Measurements from ENCODE around the gene SEMA3F. TPM values are rescaled to one million over a fixed set of nuclear protein-coding genes. Genes with fewer than 3 reads are reported as not detected.

The SEMA3F gene
- total and polyA plus RNA-seq, 2 experiments from 2014 or later, result 13.9 to 15.5 TPM

- Histone ChIP-seq H3K4me3 (no peak overlapping the region), H3K36me3 (replicated peaks; ENCODE audit: insufficient read depth, low read depth) (no peaks in the 10 kb centered on the region), H2AFZ (no peak overlapping the region), H3K79me2 (peaks cover 2% of the 10 kb centered on the region), H3K9me2 (replicated peaks; ENCODE audit: insufficient read depth) (no peaks in the 10 kb centered on the region), H3K9me3 (ENCODE audit: low read depth) (no peaks in the 10 kb centered on the region), H3K4me2 (no peak overlapping the region), H4K20me1 (ENCODE audit: insufficient read depth, poor library complexity, severe bottlenecking) (peaks cover 17% of the 10 kb centered on the region), H3K27me3 (peaks cover under 1% of the 10 kb centered on the region), H3K4me1 (ENCODE audit: insufficient read depth) (peaks cover 9% of the 10 kb centered on the region), H3K27ac (no peak overlapping the region)
- 77% methylated on average over 18 of the region's 21 CpGs for WGBS (ENCODE audit: low lambda C conversion rate, missing lambda C conversion rate)
- TF ChIP-seq EZH2 (IDR thresholded peaks at IDR 0.05; ENCODE audit: borderline replicate concordance), result no peak
- no peak for TF ChIP-seq EZH2phosphoT487 (IDR thresholded peaks at IDR 0.05; ENCODE audit: low read depth, severe bottlenecking, unreplicated experiment)
- no peak for TF ChIP-seq CTCF (IDR thresholded peaks at IDR 0.05; ENCODE audit: poor library complexity)
- DNase-seq (ENCODE audit: low spot score), result peak; percentile 48
Observed at GRCh38 chr3:50171540-50172301, 16.6 kb downstream of the SEMA3F start.

GRCh38 chr3:50172626-50173220 is 17.6 kb downstream of the SEMA3F start:
- Histone ChIP-seq H3K79me2 (peaks cover under 1% of the 10 kb centered on the region), H3K27ac (no peak overlapping the region), H4K20me1 (ENCODE audit: insufficient read depth, poor library complexity, severe bottlenecking) (peaks cover 8% of the 10 kb centered on the region), H3K9me3 (ENCODE audit: low read depth) (no peaks in the 10 kb centered on the region), H3K9me2 (replicated peaks; ENCODE audit: insufficient read depth) (no peaks in the 10 kb centered on the region), H3K4me1 (ENCODE audit: insufficient read depth) (no peaks in the 10 kb centered on the region), H3K4me3 (no peak overlapping the region), H3K4me2 (no peak overlapping the region), H2AFZ (no peak overlapping the region), H3K36me3 (replicated peaks; ENCODE audit: insufficient read depth, low read depth) (no peaks in the 10 kb centered on the region), H3K27me3 (peaks cover 4% of the 10 kb centered on the region)
- TF ChIP-seq EZH2phosphoT487 (IDR thresholded peaks at IDR 0.05; ENCODE audit: low read depth, severe bottlenecking, unreplicated experiment) (no peak), EZH2 (IDR thresholded peaks at IDR 0.05; ENCODE audit: borderline replicate concordance) (no peak), CTCF (IDR thresholded peaks at IDR 0.05; ENCODE audit: poor library complexity) (no peak)
- DNase-seq (ENCODE audit: low spot score), result no peak
- 82% methylated on average over 8 of the region's 8 CpGs for WGBS (ENCODE audit: low lambda C conversion rate, missing lambda C conversion rate)

- 94% methylated on average over 28 of the region's 29 CpGs for WGBS (ENCODE audit: low lambda C conversion rate, missing lambda C conversion rate)
Observed at GRCh38 chr3:50173685-50174516, 18.8 kb downstream of the SEMA3F start.

More at GRCh38 chr3:50173685-50174516, 18.8 kb downstream of the SEMA3F start:
- Histone ChIP-seq H4K20me1 (ENCODE audit: insufficient read depth, poor library complexity, severe bottlenecking) (peaks cover 3% of the 10 kb centered on the region), H3K79me2 (no peaks in the 10 kb centered on the region), H3K9me2 (replicated peaks; ENCODE audit: insufficient read depth) (no peaks in the 10 kb centered on the region), H3K36me3 (replicated peaks; ENCODE audit: insufficient read depth, low read depth) (no peaks in the 10 kb centered on the region), H3K27me3 (peaks cover 4% of the 10 kb centered on the region), H3K4me3 (no peak overlapping the region), H3K27ac (no peak overlapping the region), H3K9me3 (ENCODE audit: low read depth) (no peaks in the 10 kb centered on the region), H2AFZ (no peak overlapping the region), H3K4me1 (ENCODE audit: insufficient read depth) (no peaks in the 10 kb centered on the region), H3K4me2 (no peak overlapping the region)
- no peak for TF ChIP-seq CTCF (IDR thresholded peaks at IDR 0.05; ENCODE audit: poor library complexity)
- TF ChIP-seq EZH2 (IDR thresholded peaks at IDR 0.05; ENCODE audit: borderline replicate concordance), result no peak
- TF ChIP-seq EZH2phosphoT487 (IDR thresholded peaks at IDR 0.05; ENCODE audit: low read depth, severe bottlenecking, unreplicated experiment), result no peak
- no peak for DNase-seq (ENCODE audit: low spot score)
